Esophagus squamous epithelium (tissue), 4 donors: ENCODE data around the gene TOX2.

Experiments
- POLR2A ChIP-seq, 4 donors: fragments of 450-650 bp; IDR thresholded peaks; one replicate each; pipeline ENCODE4 v1.6.1; 2017; ENCODE audit warnings: antibody characterized with exemption in 4 of 4, mild to moderate bottlenecking in 4 of 4, moderate library complexity in 3 of 4
- TF ChIP-seq, protein P1 (sequence below), 6 experiments: fragments of 450-650 bp in 4 of 6; fragments of 200-600 bp in 2 of 6; sonication (generic) in 2 of 6; IDR thresholded peaks; one replicate each; pipeline ENCODE4 v1.5.1; 2016 to 2019; ENCODE audit warnings: antibody characterized with exemption in 6 of 6, mild to moderate bottlenecking in 4 of 6, moderate library complexity in 4 of 6

DNA sequence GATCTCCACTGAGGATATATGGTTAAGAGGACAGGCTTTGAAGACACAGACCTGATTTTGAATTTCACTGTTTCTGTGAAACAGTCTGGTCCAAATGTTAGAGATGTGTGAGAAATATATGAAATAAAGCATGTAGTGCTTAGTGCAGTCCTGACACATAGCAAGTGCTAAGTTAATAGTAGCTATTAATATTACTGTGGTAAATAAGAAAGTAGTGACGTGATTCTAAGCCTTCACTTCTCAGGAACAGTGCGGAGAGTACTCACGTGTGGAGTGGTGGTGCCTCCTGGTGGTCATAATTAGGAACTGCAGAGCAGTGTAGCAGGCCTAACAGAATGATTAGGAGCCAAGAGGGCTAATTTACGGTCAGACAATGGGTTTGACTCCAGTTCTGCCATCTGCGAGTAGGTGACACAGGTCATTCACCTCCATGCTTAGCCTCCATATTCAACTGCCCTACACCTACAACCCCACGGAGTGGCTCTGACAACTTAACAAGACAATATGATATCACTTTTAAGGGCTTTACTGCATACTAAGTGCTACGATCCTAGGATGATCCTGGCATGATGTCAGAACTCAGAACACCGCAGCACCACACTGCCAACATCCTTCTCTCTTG lies 166.1 kb downstream of the TOX2 start:
- no peak for TF ChIP-seq POLR2A (IDR thresholded peaks at IDR 0.05)
- TF ChIP-seq, protein P1, sequence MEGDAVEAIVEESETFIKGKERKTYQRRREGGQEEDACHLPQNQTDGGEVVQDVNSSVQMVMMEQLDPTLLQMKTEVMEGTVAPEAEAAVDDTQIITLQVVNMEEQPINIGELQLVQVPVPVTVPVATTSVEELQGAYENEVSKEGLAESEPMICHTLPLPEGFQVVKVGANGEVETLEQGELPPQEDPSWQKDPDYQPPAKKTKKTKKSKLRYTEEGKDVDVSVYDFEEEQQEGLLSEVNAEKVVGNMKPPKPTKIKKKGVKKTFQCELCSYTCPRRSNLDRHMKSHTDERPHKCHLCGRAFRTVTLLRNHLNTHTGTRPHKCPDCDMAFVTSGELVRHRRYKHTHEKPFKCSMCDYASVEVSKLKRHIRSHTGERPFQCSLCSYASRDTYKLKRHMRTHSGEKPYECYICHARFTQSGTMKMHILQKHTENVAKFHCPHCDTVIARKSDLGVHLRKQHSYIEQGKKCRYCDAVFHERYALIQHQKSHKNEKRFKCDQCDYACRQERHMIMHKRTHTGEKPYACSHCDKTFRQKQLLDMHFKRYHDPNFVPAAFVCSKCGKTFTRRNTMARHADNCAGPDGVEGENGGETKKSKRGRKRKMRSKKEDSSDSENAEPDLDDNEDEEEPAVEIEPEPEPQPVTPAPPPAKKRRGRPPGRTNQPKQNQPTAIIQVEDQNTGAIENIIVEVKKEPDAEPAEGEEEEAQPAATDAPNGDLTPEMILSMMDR (IDR thresholded peaks at IDR 0.05): peak; percentile 87 to 100 (median 99)
